Adrenal gland (tissue), 5 donors: ENCODE measurements around the gene TET3.

Experiments
- POLR2A ChIP-seq, 2 donors: fragments of 450-650 bp; IDR thresholded peaks; one replicate each; pipeline ENCODE4 v1.6.1; 2017; ENCODE audit warnings: antibody characterized with exemption in 2 of 2, mild to moderate bottlenecking in 2 of 2, moderate library complexity in 1 of 2
- TF ChIP-seq, protein P1 (sequence below), 6 experiments: fragments of 450-650 bp in 4 of 6; fragments of 200-600 bp in 2 of 6; sonication (generic) in 1 of 6; IDR thresholded peaks; 1 replicate in 5 of 6; 2 replicates in 1 of 6; pipeline versions ENCODE4 v1.5.1 to v1.8.0; 2016 to 2021; ENCODE audit warnings: antibody characterized with exemption in 6 of 6, mild to moderate bottlenecking in 2 of 6, moderate library complexity in 1 of 6
- donor health status: DM: no; HTN: no; CAD: no.

DNA sequence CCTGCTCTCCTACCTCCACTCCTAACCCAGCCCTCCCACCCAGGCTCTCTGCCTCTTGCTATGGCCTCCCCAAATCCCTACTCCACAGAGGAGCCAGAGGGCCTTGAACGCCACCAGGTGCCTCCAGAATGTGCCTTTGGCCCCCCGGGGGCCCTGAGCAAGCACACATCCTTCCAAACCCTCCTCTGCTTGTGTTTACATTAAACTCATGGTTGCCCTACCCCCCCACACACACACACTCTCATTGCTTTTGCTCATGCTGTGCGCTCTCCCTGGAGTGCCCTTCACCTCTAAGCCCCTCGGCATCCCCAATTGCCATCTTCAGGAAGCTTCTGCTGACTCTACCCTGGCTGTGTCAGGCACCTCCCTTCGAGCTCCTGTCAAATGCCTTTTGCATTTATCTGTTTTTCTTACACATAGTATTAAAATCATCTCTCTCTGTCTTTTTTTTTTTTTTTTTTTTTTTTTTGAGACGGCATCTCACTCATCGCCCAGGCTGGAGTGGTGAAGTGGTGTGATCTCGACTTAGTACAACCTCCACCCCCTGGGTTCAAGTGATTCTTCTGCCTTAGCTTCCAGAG lies 16.3 kb upstream of the TET3 start:
- TF ChIP-seq, protein P1, sequence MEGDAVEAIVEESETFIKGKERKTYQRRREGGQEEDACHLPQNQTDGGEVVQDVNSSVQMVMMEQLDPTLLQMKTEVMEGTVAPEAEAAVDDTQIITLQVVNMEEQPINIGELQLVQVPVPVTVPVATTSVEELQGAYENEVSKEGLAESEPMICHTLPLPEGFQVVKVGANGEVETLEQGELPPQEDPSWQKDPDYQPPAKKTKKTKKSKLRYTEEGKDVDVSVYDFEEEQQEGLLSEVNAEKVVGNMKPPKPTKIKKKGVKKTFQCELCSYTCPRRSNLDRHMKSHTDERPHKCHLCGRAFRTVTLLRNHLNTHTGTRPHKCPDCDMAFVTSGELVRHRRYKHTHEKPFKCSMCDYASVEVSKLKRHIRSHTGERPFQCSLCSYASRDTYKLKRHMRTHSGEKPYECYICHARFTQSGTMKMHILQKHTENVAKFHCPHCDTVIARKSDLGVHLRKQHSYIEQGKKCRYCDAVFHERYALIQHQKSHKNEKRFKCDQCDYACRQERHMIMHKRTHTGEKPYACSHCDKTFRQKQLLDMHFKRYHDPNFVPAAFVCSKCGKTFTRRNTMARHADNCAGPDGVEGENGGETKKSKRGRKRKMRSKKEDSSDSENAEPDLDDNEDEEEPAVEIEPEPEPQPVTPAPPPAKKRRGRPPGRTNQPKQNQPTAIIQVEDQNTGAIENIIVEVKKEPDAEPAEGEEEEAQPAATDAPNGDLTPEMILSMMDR (IDR thresholded peaks at IDR 0.05): no peak
- no peak for TF ChIP-seq POLR2A (IDR thresholded peaks at IDR 0.05)
